Mucosa of rectum (tissue), 2 donors: Measurements from ENCODE around the gene XRN1.

Source experiments
- H3K27ac ChIP-seq, 2 donors: one replicate each; pipeline ENCODE4 v1.7.0; 2013; ENCODE audit warnings: inconsistent platforms in 2 of 2, low read depth in 2 of 2, low read length in 2 of 2
- H3K27me3 ChIP-seq, 2 donors: one replicate each; pipeline ENCODE4 v1.7.0; 2013; ENCODE audit warnings: low read length in 2 of 2; ENCODE audit not compliant: control insufficient read depth in 2 of 2, insufficient read depth in 2 of 2
- H3K36me3 ChIP-seq, 2 donors: one replicate each; pipeline ENCODE4 v1.7.0; 2013; ENCODE audit warnings: low read length in 2 of 2; ENCODE audit not compliant: control insufficient read depth in 2 of 2, insufficient read depth in 2 of 2
- H3K4me1 ChIP-seq, 2 donors: one replicate each; pipeline ENCODE4 v1.7.0; 2013; ENCODE audit warnings: low read length in 2 of 2, mild to moderate bottlenecking in 1 of 2; ENCODE audit not compliant: control insufficient read depth in 2 of 2, insufficient read depth in 2 of 2
- H3K4me3 ChIP-seq, 2 donors: one replicate each; pipeline ENCODE4 v1.7.0; 2013; ENCODE audit warnings: low read length in 2 of 2
- H3K9ac ChIP-seq, 2 donors: one replicate each; pipeline ENCODE4 v1.7.0; 2013; ENCODE audit warnings: low read length in 2 of 2, low read depth in 1 of 2, mild to moderate bottlenecking in 1 of 2
- H3K9me3 ChIP-seq, 2 donors: one replicate each; pipeline ENCODE4 v1.7.0; 2013; ENCODE audit warnings: low read length in 2 of 2; ENCODE audit not compliant: control insufficient read depth in 2 of 2
- donor health status: healthy.
- donor health status: Normal muscosa, but diverticular disease.

The XRN1 gene, protein sequence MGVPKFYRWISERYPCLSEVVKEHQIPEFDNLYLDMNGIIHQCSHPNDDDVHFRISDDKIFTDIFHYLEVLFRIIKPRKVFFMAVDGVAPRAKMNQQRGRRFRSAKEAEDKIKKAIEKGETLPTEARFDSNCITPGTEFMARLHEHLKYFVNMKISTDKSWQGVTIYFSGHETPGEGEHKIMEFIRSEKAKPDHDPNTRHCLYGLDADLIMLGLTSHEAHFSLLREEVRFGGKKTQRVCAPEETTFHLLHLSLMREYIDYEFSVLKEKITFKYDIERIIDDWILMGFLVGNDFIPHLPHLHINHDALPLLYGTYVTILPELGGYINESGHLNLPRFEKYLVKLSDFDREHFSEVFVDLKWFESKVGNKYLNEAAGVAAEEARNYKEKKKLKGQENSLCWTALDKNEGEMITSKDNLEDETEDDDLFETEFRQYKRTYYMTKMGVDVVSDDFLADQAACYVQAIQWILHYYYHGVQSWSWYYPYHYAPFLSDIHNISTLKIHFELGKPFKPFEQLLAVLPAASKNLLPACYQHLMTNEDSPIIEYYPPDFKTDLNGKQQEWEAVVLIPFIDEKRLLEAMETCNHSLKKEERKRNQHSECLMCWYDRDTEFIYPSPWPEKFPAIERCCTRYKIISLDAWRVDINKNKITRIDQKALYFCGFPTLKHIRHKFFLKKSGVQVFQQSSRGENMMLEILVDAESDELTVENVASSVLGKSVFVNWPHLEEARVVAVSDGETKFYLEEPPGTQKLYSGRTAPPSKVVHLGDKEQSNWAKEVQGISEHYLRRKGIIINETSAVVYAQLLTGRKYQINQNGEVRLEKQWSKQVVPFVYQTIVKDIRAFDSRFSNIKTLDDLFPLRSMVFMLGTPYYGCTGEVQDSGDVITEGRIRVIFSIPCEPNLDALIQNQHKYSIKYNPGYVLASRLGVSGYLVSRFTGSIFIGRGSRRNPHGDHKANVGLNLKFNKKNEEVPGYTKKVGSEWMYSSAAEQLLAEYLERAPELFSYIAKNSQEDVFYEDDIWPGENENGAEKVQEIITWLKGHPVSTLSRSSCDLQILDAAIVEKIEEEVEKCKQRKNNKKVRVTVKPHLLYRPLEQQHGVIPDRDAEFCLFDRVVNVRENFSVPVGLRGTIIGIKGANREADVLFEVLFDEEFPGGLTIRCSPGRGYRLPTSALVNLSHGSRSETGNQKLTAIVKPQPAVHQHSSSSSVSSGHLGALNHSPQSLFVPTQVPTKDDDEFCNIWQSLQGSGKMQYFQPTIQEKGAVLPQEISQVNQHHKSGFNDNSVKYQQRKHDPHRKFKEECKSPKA (N-terminal part only)

DNA sequence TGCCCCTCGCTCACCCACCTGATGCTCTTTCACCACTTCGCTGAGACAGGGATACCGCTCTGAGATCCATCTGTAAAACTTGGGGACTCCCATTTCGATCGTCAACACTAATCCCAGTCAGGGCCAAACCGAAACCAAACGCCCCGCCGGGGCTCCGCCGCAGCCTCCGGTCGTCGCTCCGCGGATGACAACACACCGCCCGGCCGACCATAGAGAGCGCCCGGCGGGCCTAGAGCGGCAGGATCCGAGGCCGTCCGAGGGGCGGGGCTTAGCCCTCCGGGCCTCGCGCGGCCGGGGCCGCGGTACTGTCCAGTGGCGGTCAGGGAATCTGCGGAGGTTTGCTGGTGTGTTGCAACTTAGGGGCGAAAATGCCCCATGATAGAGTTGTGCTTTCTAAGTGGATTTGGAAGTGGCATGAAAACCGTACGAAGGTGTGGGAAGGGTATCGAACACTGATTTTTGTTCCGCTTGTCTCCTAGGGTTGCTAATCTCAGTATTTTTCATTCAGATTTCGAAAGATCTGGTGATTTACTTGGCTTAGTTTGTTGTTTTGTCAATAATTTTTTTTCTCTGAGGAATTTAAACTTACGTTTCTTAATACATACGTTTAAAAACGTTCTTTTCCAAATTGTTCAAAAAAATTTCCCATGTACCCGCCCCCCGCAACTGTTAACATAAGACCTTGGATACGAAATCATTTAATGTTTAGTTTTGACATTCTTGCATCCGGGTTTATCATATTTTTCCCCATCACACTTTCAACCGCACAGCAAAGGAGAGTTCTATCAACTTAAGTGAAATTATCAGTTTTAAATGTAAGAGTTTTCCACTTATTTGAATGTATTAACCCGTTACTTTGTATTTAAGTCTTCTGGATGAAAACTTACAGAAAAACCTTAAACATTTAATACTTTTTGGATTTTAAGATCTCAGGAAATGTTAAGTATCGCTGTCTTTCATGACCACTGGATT lies at the start of gene XRN1:
Gene XRN1 (minus strand): TSS at position 186 of the 972 bp plus-strand sequence. CDS start 93 bp downstream, at position 93.
- peak within 1 kb of the TSS; percentile 99 to 100 for H3K9ac ChIP-seq
- no peaks in the 10 kb centered on the region for H3K27me3 ChIP-seq

DNA sequence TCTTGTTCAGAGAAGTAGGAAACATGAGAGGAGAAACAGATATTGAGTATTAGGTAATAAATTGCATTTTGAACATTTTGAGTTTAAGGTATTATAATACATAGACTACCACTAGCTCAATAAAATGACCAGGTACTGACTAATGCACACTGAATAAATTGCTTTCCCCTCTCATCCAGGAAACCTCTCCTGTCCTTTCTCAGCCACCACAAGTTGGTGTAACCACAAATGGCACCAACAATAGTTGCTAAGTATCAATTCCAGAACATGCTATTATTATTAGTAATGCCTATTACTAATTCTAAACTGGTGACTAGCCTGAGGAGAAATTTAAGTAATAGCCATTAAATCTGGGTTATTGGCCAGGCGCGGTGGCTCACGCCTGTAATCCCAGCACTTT lies 47.3 kb upstream of the XRN1 start:
- Histone ChIP-seq H3K4me1 (no peaks in the 10 kb centered on the region), H3K4me3 (no peak overlapping the region), H3K27ac (no peak overlapping the region), H3K27me3 (no peaks in the 10 kb centered on the region), H3K36me3 (peaks cover 23 to 24% of the 10 kb centered on the region in 2 donors), H3K9ac (no peak overlapping the region), H3K9me3 (no peaks in the 10 kb centered on the region)

More for the DNA sequence above, at the start of gene XRN1:
- peaks cover 4 to 11% of the 10 kb centered on the region in 2 donors for H3K36me3 ChIP-seq
- no peaks in the 10 kb centered on the region for H3K9me3 ChIP-seq
- H3K4me1 ChIP-seq = peaks cover 8 to 16% of the 10 kb centered on the region in 2 donors
- H3K4me3 ChIP-seq = peak within 1 kb of the TSS; percentile 94 to 100
- H3K27ac ChIP-seq = peak within 1 kb of the TSS; percentile 97 to 99

DNA sequence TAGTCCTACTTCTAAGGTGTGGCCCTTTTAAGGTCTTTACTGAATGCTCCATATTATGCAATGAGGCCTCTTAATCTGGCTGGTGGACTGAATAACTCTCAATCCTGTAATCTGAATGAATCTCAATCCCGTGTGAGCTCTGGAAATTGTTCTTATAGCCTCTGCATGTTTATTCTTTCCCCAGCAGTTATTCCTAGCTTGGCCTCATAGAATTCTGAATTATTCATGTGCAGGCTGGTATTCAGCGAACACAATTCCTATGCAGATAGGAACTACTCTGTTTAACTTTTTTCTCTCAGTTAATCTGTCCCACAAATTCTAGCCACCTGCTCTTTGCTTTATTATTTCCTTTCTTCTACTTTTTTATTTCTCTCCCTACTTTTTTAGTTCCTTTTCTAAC lies 44.3 kb upstream of the XRN1 start:
- Histone ChIP-seq H3K4me3 (no peak overlapping the region), H3K9me3 (no peaks in the 10 kb centered on the region), H3K27ac (no peak overlapping the region), H3K9ac (no peak overlapping the region), H3K4me1 (no peaks in the 10 kb centered on the region), H3K27me3 (no peaks in the 10 kb centered on the region), H3K36me3 (peaks cover 31 to 35% of the 10 kb centered on the region in 2 donors)

DNA sequence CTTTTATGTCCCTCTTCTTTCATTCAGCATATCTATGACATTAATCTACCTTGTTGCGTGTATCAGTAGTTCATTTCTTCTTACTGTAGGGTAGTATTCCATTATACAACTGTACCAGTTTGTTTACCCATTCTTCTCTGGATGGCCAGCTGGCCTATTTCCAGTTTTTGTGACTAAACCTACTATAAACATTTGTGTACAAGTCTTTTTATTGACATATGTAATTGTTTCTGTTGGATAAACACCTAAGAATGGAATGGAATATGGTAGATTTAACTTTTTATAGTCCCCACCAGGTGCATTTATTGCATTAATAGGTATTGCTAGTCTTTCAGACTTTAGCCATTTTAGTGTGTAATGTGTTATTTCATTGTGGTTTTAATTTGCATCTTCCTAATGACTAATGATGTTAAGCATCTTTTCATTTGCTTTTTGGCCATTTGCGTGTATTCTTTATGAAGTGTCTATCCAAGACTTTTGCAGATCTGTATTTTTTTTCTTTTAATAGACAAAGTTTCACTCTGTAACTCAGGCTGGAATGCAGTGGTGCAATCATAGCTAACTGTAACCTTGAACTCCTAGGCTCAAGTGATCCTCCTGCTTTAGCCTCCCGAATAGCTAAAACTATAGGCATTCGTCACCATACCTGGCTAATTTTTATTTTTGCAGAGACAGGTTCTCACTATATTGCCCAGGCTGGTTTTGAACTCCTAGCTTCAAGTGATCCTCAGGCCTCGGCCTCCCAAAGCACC lies 41.9 kb upstream of the XRN1 start:
- H3K27ac ChIP-seq = no peak overlapping the region
- no peak overlapping the region for H3K9ac ChIP-seq
- H3K4me3 ChIP-seq = no peak overlapping the region
- H3K9me3 ChIP-seq = no peaks in the 10 kb centered on the region
- no peaks in the 10 kb centered on the region for H3K27me3 ChIP-seq
- no peaks in the 10 kb centered on the region for H3K4me1 ChIP-seq
- H3K36me3 ChIP-seq = peaks cover 32 to 33% of the 10 kb centered on the region in 2 donors

DNA sequence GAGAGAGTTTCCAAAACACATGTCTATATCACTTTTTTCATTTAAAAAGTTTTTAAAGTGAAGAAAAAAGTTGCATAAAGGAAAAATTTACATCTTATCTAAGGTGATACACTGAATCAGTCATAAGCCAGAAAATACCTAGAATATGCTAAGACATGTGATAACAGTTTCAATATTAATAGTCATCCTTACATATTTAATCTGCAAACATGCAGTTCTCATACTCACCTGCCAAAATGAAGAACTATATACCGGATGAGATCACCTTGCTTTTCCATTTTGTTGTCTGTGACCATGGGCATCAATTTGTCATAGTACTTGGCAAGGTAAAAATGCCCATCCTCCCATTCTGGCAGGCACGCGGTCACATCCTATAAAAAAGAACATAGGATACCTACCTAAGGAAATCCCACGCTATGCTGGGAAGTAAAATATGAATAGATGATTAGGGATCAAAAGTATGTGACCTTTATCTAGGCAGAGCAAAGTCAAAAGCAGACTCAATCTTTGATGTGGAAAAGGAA lies 37.1 kb upstream of the XRN1 start:
- Histone ChIP-seq H3K36me3 (peaks cover 34 to 48% of the 10 kb centered on the region in 2 donors), H3K9me3 (peaks cover 5 to 7% of the 10 kb centered on the region in 2 donors), H3K4me1 (no peaks in the 10 kb centered on the region), H3K4me3 (no peak overlapping the region), H3K27ac (no peak overlapping the region), H3K27me3 (no peaks in the 10 kb centered on the region), H3K9ac (no peak overlapping the region)

DNA sequence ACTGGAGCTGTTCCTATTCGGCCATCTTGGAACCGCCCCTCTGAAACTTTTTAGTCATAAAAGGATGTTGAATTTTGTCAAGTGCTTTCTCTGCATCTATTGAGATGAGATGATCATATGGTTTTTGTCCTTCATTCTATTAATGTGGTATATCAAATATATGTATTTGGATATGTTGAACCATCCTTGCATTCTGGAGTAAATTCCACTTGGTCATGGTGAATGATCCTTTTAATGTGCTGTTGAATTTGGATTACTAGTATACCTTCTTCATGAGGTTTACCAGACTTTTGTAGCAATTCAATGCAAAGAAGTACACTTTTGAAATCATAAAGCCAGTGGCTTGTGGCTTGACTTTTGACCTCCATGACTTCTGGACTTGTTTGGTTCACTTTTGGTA lies 33.4 kb upstream of the XRN1 start:
- Histone ChIP-seq H3K4me3 (no peak overlapping the region), H3K27me3 (no peaks in the 10 kb centered on the region), H3K27ac (no peak overlapping the region), H3K9me3 (peaks cover 5 to 7% of the 10 kb centered on the region in 2 donors), H3K9ac (no peak overlapping the region), H3K4me1 (no peaks in the 10 kb centered on the region), H3K36me3 (peaks cover 22 to 35% of the 10 kb centered on the region in 2 donors)

DNA sequence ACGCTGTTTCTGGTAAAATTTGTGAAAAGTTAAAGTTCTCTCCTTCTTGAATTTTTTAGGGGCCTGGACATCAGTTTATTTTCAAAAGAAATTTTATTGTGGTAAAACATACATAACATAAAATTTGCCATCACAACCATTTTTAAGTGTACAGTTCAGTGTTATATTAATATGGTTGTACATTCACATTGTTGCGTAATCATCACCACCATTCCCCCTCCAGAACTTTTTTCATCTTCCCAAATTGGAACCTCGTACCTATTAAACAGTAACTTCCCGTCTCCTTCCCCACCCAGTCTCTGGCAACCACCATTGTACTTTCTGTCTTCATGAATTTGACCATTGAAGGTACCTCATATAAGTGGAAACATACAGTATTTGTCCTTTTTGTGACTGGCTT lies 23.0 kb upstream of the XRN1 start:
- Histone ChIP-seq H3K4me1 (no peaks in the 10 kb centered on the region), H3K27ac (no peak overlapping the region), H3K9me3 (no peaks in the 10 kb centered on the region), H3K9ac (no peak overlapping the region), H3K36me3 (peaks cover 0 to 2% of the 10 kb centered on the region in 2 donors), H3K27me3 (no peaks in the 10 kb centered on the region), H3K4me3 (no peak overlapping the region)

DNA sequence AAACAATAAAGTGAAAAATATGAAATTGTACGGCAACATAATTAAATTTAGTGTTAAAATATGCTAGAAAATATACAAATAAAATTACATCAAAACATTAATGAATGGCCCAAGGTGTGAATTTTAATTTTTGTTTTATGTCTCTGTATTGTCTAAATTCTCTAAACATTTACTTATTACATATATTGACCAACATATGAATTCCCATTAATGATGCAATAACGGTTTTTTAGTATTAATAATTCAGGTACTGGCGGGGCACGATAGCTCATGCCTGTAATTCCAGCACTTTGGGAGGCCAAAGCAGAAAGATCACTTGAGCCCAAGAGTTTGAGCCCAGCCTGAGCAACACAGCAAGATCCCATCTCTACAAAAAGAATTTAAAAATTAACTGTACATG lies 20.6 kb upstream of the XRN1 start:
- H3K27ac ChIP-seq = no peak overlapping the region

More for the DNA sequence above, 20.6 kb upstream of the XRN1 start:
- Histone ChIP-seq H3K9ac (no peak overlapping the region), H3K9me3 (no peaks in the 10 kb centered on the region), H3K36me3 (peaks cover 0 to 2% of the 10 kb centered on the region in 2 donors), H3K4me3 (no peak overlapping the region), H3K27me3 (no peaks in the 10 kb centered on the region), H3K4me1 (no peaks in the 10 kb centered on the region)
